Measurements from ENCODE around the gene LHFPL6.

The LHFPL6 gene

DNA sequence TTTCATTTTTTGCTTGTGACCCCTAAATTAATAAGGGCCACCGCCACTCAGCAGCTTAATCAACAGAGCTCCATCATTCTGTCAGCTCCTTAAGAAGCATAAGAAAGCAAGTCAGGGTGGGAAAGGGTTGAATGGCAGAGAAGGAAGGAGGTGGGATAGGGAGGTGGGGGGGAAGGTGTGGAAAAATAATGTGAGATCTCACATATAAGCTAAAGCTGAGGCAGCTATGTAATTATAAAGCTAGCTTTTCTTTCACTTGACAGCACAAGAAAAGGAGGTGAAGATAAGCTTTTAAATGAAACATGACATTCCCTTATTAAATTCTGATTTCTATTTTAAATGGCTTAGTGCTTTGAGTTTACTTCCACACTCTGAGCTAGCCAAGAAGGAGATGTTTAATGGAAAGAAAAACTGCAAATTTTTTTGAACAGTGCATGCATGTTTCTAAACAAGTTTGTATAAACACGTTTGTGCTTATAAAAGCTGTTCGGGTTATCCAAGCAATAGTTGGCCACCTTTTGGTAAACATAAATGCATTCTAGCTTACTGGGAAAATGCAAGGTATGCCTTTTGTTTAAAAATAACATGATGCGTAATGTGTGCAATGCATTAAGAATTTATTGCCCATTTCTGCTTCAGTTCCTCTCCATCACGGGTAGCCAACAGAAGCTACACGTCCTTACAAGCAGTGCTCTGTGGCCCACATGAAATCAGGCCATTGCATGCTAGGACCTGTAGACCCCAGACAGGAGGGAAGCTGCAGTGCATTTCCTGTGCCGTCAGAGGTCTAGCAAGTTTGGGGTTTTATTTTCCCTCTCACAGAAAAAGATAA lies 96.2 kb downstream of the LHFPL6 start:
- Histone ChIP-seq H2AK5ac (ENCODE audit: low read length) (no peak overlapping the region), H3K36me3 (ENCODE audit: control insufficient read depth, insufficient read depth, low read length) (no peaks in the 10 kb centered on the region), H3K4me2 (ENCODE audit: low read length) (no peak overlapping the region), H4K5ac (ENCODE audit: low read length) (no peak overlapping the region), H2BK120ac (ENCODE audit: low read depth, low read length) (no peak overlapping the region), H3K4ac (ENCODE audit: low read depth, low read length) (no peak overlapping the region), H2BK15ac (replicated peaks; ENCODE audit: low read depth) (peak overlapping the region; percentile 59), H3K56ac (ENCODE audit: low read length) (peak overlapping the region; percentile 2), H3K27ac (ENCODE audit: low read depth, low read length) (no peak overlapping the region), H2BK5ac (ENCODE audit: low read length) (no peak overlapping the region), H3K18ac (ENCODE audit: low read length) (peak overlapping the region; percentile 83), H3K4me1 (ENCODE audit: control insufficient read depth, low read depth, low read length) (peaks cover 4% of the 10 kb centered on the region), H3K27me3 (ENCODE audit: insufficient read depth, low read length, poor library complexity) (no peaks in the 10 kb centered on the region), H3K4me3 (ENCODE audit: low read length) (no peak overlapping the region), H3K79me2 (ENCODE audit: control insufficient read depth, insufficient read depth, low read length) (no peaks in the 10 kb centered on the region), H3K79me1 (ENCODE audit: low read length) (no peaks in the 10 kb centered on the region), H4K8ac (ENCODE audit: low read depth, low read length) (no peak overlapping the region), H3K23ac (ENCODE audit: low read length) (no peak overlapping the region), H3K9ac (ENCODE audit: low read length) (no peak overlapping the region)
- peak; percentile 48 for DNase-seq
- no CpG with 5 or more reads among the region's 7 CpGs for WGBS (ENCODE audit: extremely low coverage, insufficient coverage, low lambda C conversion rate)

DNA sequence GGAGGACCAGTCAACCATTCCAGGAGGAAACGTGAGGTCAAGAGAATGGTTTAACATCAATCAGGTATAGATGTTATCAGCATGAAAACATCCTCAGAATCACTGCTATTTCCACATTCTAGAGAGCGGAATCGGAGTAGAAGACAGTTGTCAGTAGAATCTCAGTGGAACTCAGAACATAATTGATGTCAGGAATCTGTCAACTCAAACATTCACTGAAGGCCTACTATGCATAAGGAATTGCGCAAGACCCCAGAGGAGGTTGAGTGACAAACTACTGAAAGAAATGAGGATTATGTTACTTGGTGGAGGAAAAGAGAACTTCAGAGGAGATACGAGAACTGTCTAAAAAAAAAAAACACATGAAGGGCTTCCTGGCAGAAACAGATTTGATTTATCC lies 97.8 kb downstream of the LHFPL6 start:
- Histone ChIP-seq H4K5ac (ENCODE audit: low read length) (no peak overlapping the region), H2BK120ac (ENCODE audit: low read depth, low read length) (no peak overlapping the region), H3K4me2 (ENCODE audit: low read length) (no peak overlapping the region), H4K8ac (ENCODE audit: low read depth, low read length) (no peak overlapping the region), H3K79me1 (ENCODE audit: low read length) (no peaks in the 10 kb centered on the region), H3K27ac (ENCODE audit: low read depth, low read length) (peak overlapping the region; percentile 19), H2AK5ac (ENCODE audit: low read length) (no peak overlapping the region), H3K18ac (ENCODE audit: low read length) (peak overlapping the region; percentile 18), H3K4ac (ENCODE audit: low read depth, low read length) (no peak overlapping the region), H3K4me3 (ENCODE audit: low read length) (no peak overlapping the region), H3K9ac (ENCODE audit: low read length) (no peak overlapping the region), H2BK5ac (ENCODE audit: low read length) (no peak overlapping the region), H3K27me3 (ENCODE audit: insufficient read depth, low read length, poor library complexity) (no peaks in the 10 kb centered on the region), H3K36me3 (ENCODE audit: control insufficient read depth, insufficient read depth, low read length) (no peaks in the 10 kb centered on the region), H3K4me1 (ENCODE audit: control insufficient read depth, low read depth, low read length) (peaks cover 5% of the 10 kb centered on the region), H3K79me2 (ENCODE audit: control insufficient read depth, insufficient read depth, low read length) (no peaks in the 10 kb centered on the region), H2BK15ac (replicated peaks; ENCODE audit: low read depth) (peak overlapping the region; percentile 98), H3K23ac (ENCODE audit: low read length) (no peak overlapping the region), H3K56ac (ENCODE audit: low read length) (no peak overlapping the region)
- DNase-seq, result peak; percentile 71
- WGBS (ENCODE audit: extremely low coverage, insufficient coverage, low lambda C conversion rate), result no CpG with 5 or more reads among the region's 5 CpGs

DNA sequence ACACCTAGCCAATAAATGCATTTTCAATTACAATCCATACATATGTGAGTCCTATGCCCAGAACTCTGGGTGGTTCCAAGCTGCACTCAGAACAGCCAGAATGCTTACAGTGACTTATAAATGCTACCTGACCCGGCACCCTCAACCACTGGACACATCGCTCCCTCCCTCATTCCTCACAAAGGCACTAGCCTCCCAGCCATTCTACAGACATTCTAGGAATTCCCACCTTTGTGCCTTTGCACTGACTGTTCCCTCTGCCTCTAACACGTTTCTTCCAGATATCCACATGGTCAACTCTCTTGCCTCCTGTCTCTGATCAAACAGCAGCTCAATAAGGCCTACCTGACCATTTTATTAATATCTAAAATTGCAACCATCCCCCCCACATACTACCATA lies 99.9 kb downstream of the LHFPL6 start:
- Histone ChIP-seq H3K79me1 (ENCODE audit: low read length) (no peaks in the 10 kb centered on the region), H3K36me3 (ENCODE audit: control insufficient read depth, insufficient read depth, low read length) (no peaks in the 10 kb centered on the region), H3K79me2 (ENCODE audit: control insufficient read depth, insufficient read depth, low read length) (no peaks in the 10 kb centered on the region), H3K9ac (ENCODE audit: low read length) (no peak overlapping the region), H3K27me3 (ENCODE audit: insufficient read depth, low read length, poor library complexity) (no peaks in the 10 kb centered on the region), H2AK5ac (ENCODE audit: low read length) (no peak overlapping the region), H3K56ac (ENCODE audit: low read length) (no peak overlapping the region), H2BK15ac (replicated peaks; ENCODE audit: low read depth) (no peak overlapping the region), H4K5ac (ENCODE audit: low read length) (no peak overlapping the region), H3K23ac (ENCODE audit: low read length) (no peak overlapping the region), H4K8ac (ENCODE audit: low read depth, low read length) (no peak overlapping the region), H3K4me1 (ENCODE audit: control insufficient read depth, low read depth, low read length) (peaks cover 7% of the 10 kb centered on the region), H3K4me2 (ENCODE audit: low read length) (no peak overlapping the region), H2BK5ac (ENCODE audit: low read length) (no peak overlapping the region), H3K18ac (ENCODE audit: low read length) (no peak overlapping the region), H3K4ac (ENCODE audit: low read depth, low read length) (peak overlapping the region; percentile 2), H2BK120ac (ENCODE audit: low read depth, low read length) (no peak overlapping the region), H3K4me3 (ENCODE audit: low read length) (no peak overlapping the region), H3K27ac (ENCODE audit: low read depth, low read length) (no peak overlapping the region)
- no CpG with 5 or more reads among the region's 3 CpGs for WGBS (ENCODE audit: extremely low coverage, insufficient coverage, low lambda C conversion rate)
- DNase-seq, result peak; percentile 77

DNA sequence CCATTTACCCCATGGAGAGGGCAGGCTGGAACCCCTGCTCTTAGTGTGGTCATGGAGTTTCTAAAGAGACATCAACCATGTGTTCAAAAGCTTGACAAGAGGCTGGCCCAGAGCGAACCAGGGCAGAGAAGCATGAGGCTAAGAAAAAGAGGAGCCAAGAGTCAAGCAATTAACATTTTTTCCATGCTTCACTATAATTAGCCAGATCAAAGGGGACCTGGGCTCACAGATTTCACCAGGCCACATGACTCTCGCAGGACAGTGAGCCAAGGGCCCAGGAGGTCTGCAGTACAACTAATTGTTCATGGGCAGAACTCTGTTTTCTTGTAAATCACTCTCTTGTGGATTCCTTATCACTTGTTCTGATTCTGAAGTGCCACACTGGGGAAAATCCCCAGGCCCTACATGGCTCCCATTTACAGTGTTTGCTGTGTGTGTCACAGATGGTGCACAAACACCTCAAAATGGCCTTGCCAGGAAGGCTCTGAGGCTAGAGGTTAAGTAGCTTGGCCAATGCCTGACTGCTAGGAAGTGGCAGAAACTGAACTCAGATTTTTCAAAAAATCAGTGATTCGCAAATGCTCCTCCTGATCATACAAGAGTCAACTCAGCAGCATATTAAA lies 101.2 kb downstream of the LHFPL6 start:
- Histone ChIP-seq H3K27ac (ENCODE audit: low read depth, low read length) (peak overlapping the region; percentile 2), H3K36me3 (ENCODE audit: control insufficient read depth, insufficient read depth, low read length) (no peaks in the 10 kb centered on the region), H3K79me2 (ENCODE audit: control insufficient read depth, insufficient read depth, low read length) (no peaks in the 10 kb centered on the region), H3K56ac (ENCODE audit: low read length) (no peak overlapping the region), H3K4me2 (ENCODE audit: low read length) (no peak overlapping the region), H3K4me1 (ENCODE audit: control insufficient read depth, low read depth, low read length) (peaks cover 4% of the 10 kb centered on the region), H3K4me3 (ENCODE audit: low read length) (no peak overlapping the region), H2BK120ac (ENCODE audit: low read depth, low read length) (no peak overlapping the region), H2BK15ac (replicated peaks; ENCODE audit: low read depth) (peak overlapping the region; percentile 41), H2AK5ac (ENCODE audit: low read length) (no peak overlapping the region), H4K8ac (ENCODE audit: low read depth, low read length) (no peak overlapping the region), H3K79me1 (ENCODE audit: low read length) (no peaks in the 10 kb centered on the region), H4K5ac (ENCODE audit: low read length) (no peak overlapping the region), H3K23ac (ENCODE audit: low read length) (no peak overlapping the region), H3K4ac (ENCODE audit: low read depth, low read length) (peak overlapping the region; percentile 57), H3K18ac (ENCODE audit: low read length) (peak overlapping the region; percentile 44), H3K9ac (ENCODE audit: low read length) (no peak overlapping the region), H3K27me3 (ENCODE audit: insufficient read depth, low read length, poor library complexity) (no peaks in the 10 kb centered on the region), H2BK5ac (ENCODE audit: low read length) (no peak overlapping the region)
- WGBS (ENCODE audit: extremely low coverage, insufficient coverage, low lambda C conversion rate), result no CpG with 5 or more reads among the region's 3 CpGs
- DNase-seq, result peak; percentile 80

DNA sequence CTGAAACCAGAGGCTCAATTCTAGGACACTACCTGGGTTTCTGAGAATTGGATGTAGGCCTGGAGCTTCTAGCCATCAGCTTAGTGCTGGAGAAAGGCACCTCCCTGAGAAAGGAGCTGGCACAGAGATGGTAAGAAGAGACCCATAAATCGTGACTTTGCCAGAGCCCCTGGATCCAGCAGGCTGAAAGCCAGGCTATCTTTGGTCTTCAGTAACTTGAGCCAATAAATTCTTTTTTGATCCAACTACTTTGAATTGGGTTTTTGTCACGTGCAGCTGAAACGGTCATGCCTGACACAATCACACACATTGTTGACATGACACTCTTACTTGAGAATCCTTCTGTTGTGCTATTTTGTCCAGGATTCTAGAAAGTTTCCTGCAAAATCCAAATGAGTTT lies 103.4 kb downstream of the LHFPL6 start:
- Histone ChIP-seq H4K8ac (ENCODE audit: low read depth, low read length) (no peak overlapping the region), H3K4me3 (ENCODE audit: low read length) (no peak overlapping the region), H3K27me3 (ENCODE audit: insufficient read depth, low read length, poor library complexity) (no peaks in the 10 kb centered on the region), H3K4me2 (ENCODE audit: low read length) (no peak overlapping the region), H2BK5ac (ENCODE audit: low read length) (no peak overlapping the region), H3K79me1 (ENCODE audit: low read length) (no peaks in the 10 kb centered on the region), H2BK120ac (ENCODE audit: low read depth, low read length) (no peak overlapping the region), H2BK15ac (replicated peaks; ENCODE audit: low read depth) (no peak overlapping the region), H3K27ac (ENCODE audit: low read depth, low read length) (no peak overlapping the region), H3K18ac (ENCODE audit: low read length) (no peak overlapping the region), H3K23ac (ENCODE audit: low read length) (no peak overlapping the region), H2AK5ac (ENCODE audit: low read length) (no peak overlapping the region), H4K5ac (ENCODE audit: low read length) (no peak overlapping the region), H3K4ac (ENCODE audit: low read depth, low read length) (no peak overlapping the region), H3K4me1 (ENCODE audit: control insufficient read depth, low read depth, low read length) (peaks cover 4% of the 10 kb centered on the region), H3K36me3 (ENCODE audit: control insufficient read depth, insufficient read depth, low read length) (no peaks in the 10 kb centered on the region), H3K79me2 (ENCODE audit: control insufficient read depth, insufficient read depth, low read length) (no peaks in the 10 kb centered on the region), H3K9ac (ENCODE audit: low read length) (no peak overlapping the region), H3K56ac (ENCODE audit: low read length) (no peak overlapping the region)
- WGBS (ENCODE audit: extremely low coverage, insufficient coverage, low lambda C conversion rate), result no CpG with 5 or more reads among the region's 3 CpGs
- no peak for DNase-seq
